GM12878 (cell line): ENCODE data around the gene TBRG1. TPM values are rescaled to one million over a fixed set of nuclear protein-coding genes. Genes with fewer than 3 reads are reported as not detected.

Source experiments
- ATAC-seq: fragments of 200-7000 bp; cut with Tn5 transposase; 3 replicates; pipeline ENCODE4 v1.9.1; 2020; ENCODE audit warnings: mild to moderate bottlenecking, moderate library complexity
- BruUV-seq: library from RNA; stranded (reverse); fragments of 400-500 nt; replicated peaks from 2 replicates; lab custom pipeline; 2021; lab: Mats Ljungman, UMichigan
- CTCF ChIA-PET: fragments of 300-600 bp; sonication (Branson Sonifier 250); formaldehyde crosslinking; extraction: SDS; loops from one replicate; lab custom pipeline; 2021; ENCODE audit warnings: inconsistent platforms; lab: Yijun Ruan, JAX
- POLR2A ChIA-PET: fragments of 350-600 bp; formaldehyde crosslinking; extraction: SDS; loops from one replicate; lab custom pipeline; 2021; ENCODE audit warnings: inconsistent platforms; lab: Charles Lee
- RAD21 ChIA-PET: fragments of 300-600 bp; sonication (Branson Sonifier 250); formaldehyde crosslinking; loops from one replicate; lab custom pipeline; 2023; ENCODE audit warnings: antibody characterized with exemption; ENCODE audit not compliant: unreplicated experiment; lab: Charles Lee
- SMC1A ChIA-PET: fragments of 300-600 bp; sonication (Branson Sonifier 250); formaldehyde crosslinking; loops from one replicate; lab custom pipeline; 2023; ENCODE audit not compliant: unreplicated experiment, uncharacterized antibody; lab: Charles Lee
- DNase-seq: peaks from one replicate; pipeline ENCODE4 v3.0.0-alpha.2; 2011; ENCODE audit warnings: low read depth, low spot score
- FAIRE-seq: peaks from 3 replicates; lab custom pipeline; 2011; peaks lifted over from hg19 to GRCh38; lab: Jason Lieb, UNC
- H2AFZ ChIP-seq: 2 replicates; pipeline ENCODE4 v1.6.0; 2011; ENCODE audit warnings: low read depth, low read length, control low read depth; ENCODE audit not compliant: control insufficient read depth
- H3K27ac ChIP-seq: 2 replicates; pipeline ENCODE4 v1.5.1; 2011; ENCODE audit warnings: control low read depth; ENCODE audit not compliant: control insufficient read depth, insufficient read depth
- H3K27me3 ChIP-seq, 2 experiments: replicated peaks in 1 of 2; 2 replicates each; pipeline versions ENCODE4 v1.6.0 to v1.6.1; 2011; ENCODE audit warnings: low read length in 1 of 2; ENCODE audit not compliant: control insufficient read depth in 2 of 2, insufficient read depth in 2 of 2
- H3K36me3 ChIP-seq, 2 experiments: 2 replicates each; pipeline ENCODE4 v1.5.1; 2011; ENCODE audit warnings: low read length in 1 of 2; ENCODE audit not compliant: control insufficient read depth in 2 of 2, insufficient read depth in 2 of 2
- H3K4me1 ChIP-seq: 2 replicates; pipeline ENCODE4 v1.6.1; 2011; ENCODE audit warnings: mild to moderate bottlenecking, low read length, moderate library complexity, mixed read lengths; ENCODE audit not compliant: control insufficient read depth, insufficient read depth
- H3K4me2 ChIP-seq: 2 replicates; pipeline ENCODE4 v1.6.0; 2011; ENCODE audit warnings: control low read depth; ENCODE audit not compliant: control insufficient read depth, insufficient read depth
- H3K4me3 ChIP-seq: fragments of 200-600 bp; sonication (generic); 2 replicates; pipeline ENCODE4 v1.5.1; 2016
- H3K79me2 ChIP-seq: 2 replicates; pipeline ENCODE4 v1.6.0; 2011; ENCODE audit warnings: low read length; ENCODE audit not compliant: control insufficient read depth, insufficient read depth
- H3K9ac ChIP-seq: 2 replicates; pipeline ENCODE4 v1.8.0; 2011; ENCODE audit warnings: low read length, control low read depth, mixed read lengths; ENCODE audit not compliant: control insufficient read depth, insufficient read depth
- H3K9me3 ChIP-seq: replicated peaks from 3 replicates; pipeline ENCODE4 v1.5.1; 2011; ENCODE audit warnings: mild to moderate bottlenecking, low read length; ENCODE audit not compliant: control insufficient read depth, insufficient read depth
- H4K20me1 ChIP-seq: 2 replicates; pipeline ENCODE4 v1.6.0; 2011; ENCODE audit not compliant: control insufficient read depth, insufficient read depth
- ATF2 ChIP-seq: IDR thresholded peaks from 2 replicates; pipeline ENCODE4 v1.6.1; 2012; ENCODE audit warnings: low read length, inconsistent platforms
- E4F1 ChIP-seq: fragments of 450-650 bp; IDR thresholded peaks from 2 replicates; pipeline ENCODE4 v1.6.1; 2018; ENCODE audit warnings: borderline replicate concordance, mild to moderate bottlenecking; ENCODE audit not compliant: partially characterized antibody
- EED ChIP-seq: sonication (generic); IDR thresholded peaks from 2 replicates; pipeline ENCODE4 v1.6.1; 2016; ENCODE audit warnings: antibody characterized with exemption, low read depth
- HDAC6 ChIP-seq: fragments of 200-600 bp; sonication (generic); IDR thresholded peaks from one replicate; pipeline ENCODE4 v1.8.0; 2017; ENCODE audit warnings: antibody characterized with exemption; ENCODE audit not compliant: unreplicated experiment
- HSF1 ChIP-seq: fragments of 150-350 bp; IDR thresholded peaks from 2 replicates; pipeline ENCODE4 v1.6.1; 2014; ENCODE audit warnings: mild to moderate bottlenecking, low read depth, low read length
- MAX ChIP-seq: IDR thresholded peaks from 2 replicates; pipeline ENCODE4 v1.6.1; 2012; ENCODE audit warnings: low read depth, low read length, improper control_type of control experiment
- MEF2B ChIP-seq: fragments of 450-650 bp; IDR thresholded peaks from 2 replicates; pipeline ENCODE4 v1.6.1; 2018; ENCODE audit warnings: mild to moderate bottlenecking, moderate library complexity; ENCODE audit not compliant: partially characterized antibody, poor library complexity, severe bottlenecking
- NR2C2 ChIP-seq: IDR thresholded peaks from 2 replicates; pipeline ENCODE4 v1.6.1; 2011; ENCODE audit warnings: borderline replicate concordance, low read depth; ENCODE audit not compliant: control insufficient read depth, insufficient read length
- POLR2A ChIP-seq: IDR thresholded peaks from 2 replicates; pipeline ENCODE4 v1.6.1; 2011; ENCODE audit warnings: low read depth, mild to moderate bottlenecking, low read length
- RCOR1 ChIP-seq: conservative IDR thresholded peaks from 2 replicates; pipeline ENCODE4 v1.6.1; 2012; ENCODE audit warnings: low read depth, low read length, improper control_type of control experiment
- SMARCA5 ChIP-seq: fragments of 450-650 bp; IDR thresholded peaks from 2 replicates; pipeline ENCODE4 v1.6.1; 2017; ENCODE audit warnings: mild to moderate bottlenecking
- SMC3 ChIP-seq: IDR thresholded peaks from 2 replicates; pipeline ENCODE4 v1.6.1; 2011; ENCODE audit warnings: low read length, improper control_type of control experiment, borderline replicate concordance
- SREBF1 ChIP-seq: IDR thresholded peaks from 2 replicates; pipeline ENCODE4 v1.6.1; 2012; ENCODE audit warnings: mild to moderate bottlenecking, low read length
- STAT3 ChIP-seq: IDR thresholded peaks from 2 replicates; pipeline ENCODE4 v1.6.1; 2011; ENCODE audit warnings: low read depth, low read length, improper control_type of control experiment
- TBL1XR1 ChIP-seq: IDR thresholded peaks from 2 replicates; pipeline ENCODE4 v1.6.1; 2012; ENCODE audit warnings: low read depth, low read length, improper control_type of control experiment
- TCF7 ChIP-seq: IDR thresholded peaks from 2 replicates; pipeline ENCODE4 v1.6.1; 2014; ENCODE audit warnings: antibody characterized with exemption, borderline replicate concordance
- WRNIP1 ChIP-seq: IDR thresholded peaks from 2 replicates; pipeline ENCODE4 v1.6.1; 2011; ENCODE audit warnings: low read depth, low read length, improper control_type of control experiment, borderline replicate concordance
- ZNF217 ChIP-seq: fragments of 450-650 bp; IDR thresholded peaks from 2 replicates; pipeline ENCODE4 v1.6.1; 2017; ENCODE audit warnings: antibody characterized with exemption, mild to moderate bottlenecking
- WGBS: methylation state at CpG from one replicate; pipeline ENCODE4 v1.1.6; 2016; ENCODE audit warnings: low lambda C conversion rate; ENCODE audit not compliant: insufficient replicate concordance, insufficient coverage; ENCODE audit errors: missing lambda C conversion rate; 5-methylcytosine and 5-hydroxymethylcytosine counted together
- in situ Hi-C: fragments of 300-500 bp; cut with MboI; formaldehyde crosslinking; loops from 9 replicates; pipeline ENCODE4 v1.14.3; 2018; ENCODE audit warnings: mixed read lengths
- intact Hi-C: fragments of 100-400 bp; cut with micrococcal nuclease; formaldehyde crosslinking; loops from one replicate; pipeline ENCODE4 v1.14.2; 2022; ENCODE audit not compliant: unreplicated experiment
- polyA plus RNA-seq, 11 experiments: library from polyadenylated mRNA; depleted of rRNA in 4 of 11; unstranded in 6 of 11; stranded (reverse) in 5 of 11; fragments of >200 nt; fragmentation: Nextera tagmentation in 4 of 11; fragmentation: Illumina TruSeq in 1 of 11; extraction: Ambion mirVana in 4 of 11; extraction: Trizol in 1 of 11; gene quantifications; 1 replicate in 1 of 11; 2 replicates in 10 of 11; pipeline versions ENCODE4 v1.2.1 to v1.2.3, GENCODE V29; 2011 to 2016; ENCODE audit warnings: inconsistent platforms in 2 of 11, missing spikeins in 2 of 11, low read depth in 1 of 11
- total RNA-seq, 4 experiments: library from RNA; depleted of rRNA in 3 of 4; stranded (reverse); fragments of >200 nt in 3 of 4; fragmentation: Illumina TruSeq in 1 of 4; extraction: Trizol in 1 of 4; gene quantifications; 2 replicates each; pipeline versions ENCODE4 v1.2.1 to v1.2.3, GENCODE V29; 2013 to 2021

Gene TBRG1
- total and polyA plus RNA-seq, 10 of the 15 experiments (the other 5 are each of a cell fraction or from before 2014, with no cell fraction given): 12.3 to 46.6 (median 26.2) TPM

GRCh38 chr11:124577716-124578427, 44.8 kb upstream of the TBRG1 start (continued):
- TF ChIP-seq WRNIP1 (no peak), ATF2 (no peak), SMC3 (no peak), SMARCA5 (no peak)

- H3K27me3 ChIP-seq: no peaks in the 10 kb centered on the region; a peak in 1 of 4 replicates
- H2AFZ ChIP-seq: no peak overlapping the region
- in situ Hi-C loops: no loop called here
- no peaks in the 10 kb centered on the region for H4K20me1 ChIP-seq
- intact Hi-C loops: no loop called here
- ChIA-PET CTCF (no interaction called here), POLR2A (no interaction called here), RAD21 (no interaction called here), SMC1A (no interaction called here)
- TF ChIP-seq TCF7 (no peak), HSF1 (no peak), TBL1XR1 (no peak), ZNF217 (no peak), MAX (no peak), STAT3 (no peak), POLR2A (no peak), MEF2B (no peak), NR2C2 (no peak), RCOR1 (no peak), EED (no peak), E4F1 (no peak), HDAC6 (no peak), SREBF1 (no peak)
- no peaks in the 10 kb centered on the region for H3K79me2 ChIP-seq
- no peaks in the 10 kb centered on the region for H3K9me3 ChIP-seq
- WGBS: 16% methylated on average over 4 of the region's 4 CpGs
- BruUV-seq: no TSS peak
- no peaks in the 10 kb centered on the region for H3K36me3 ChIP-seq
- H3K4me2 ChIP-seq: no peak overlapping the region
- no peak for DNase-seq
- FAIRE-seq: no peak
- no peak overlapping the region for H3K27ac ChIP-seq
- ATAC-seq: no peak
- no peaks in the 10 kb centered on the region for H3K4me1 ChIP-seq
- H3K4me3 ChIP-seq: no peak overlapping the region
- H3K9ac ChIP-seq: no peak overlapping the region
Measured at GRCh38 chr11:124578761-124579160, 43.9 kb upstream of the TBRG1 start.
